GM15510 (cell line): Measurements from ENCODE around the gene PPL.

Experiments used
- POLR2A ChIP-seq: IDR thresholded peaks from 3 replicates; pipeline ENCODE4 v1.6.1; 2011; ENCODE audit warnings: borderline replicate concordance; ENCODE audit not compliant: insufficient read length; ENCODE audit errors: extremely low read depth

The PPL gene

GRCh38 chr16:4832698-4833343 is 104.1 kb downstream of the PPL start:
- no peak for TF ChIP-seq POLR2A
